Loucy (cell line): ENCODE results near the gene CR1.
"Not testable (repeated sequence)": the region's sequence is repeated elsewhere in the genome, so short reads cannot be mapped to it uniquely, and the experiment has no call there.

Experiments used
- CTCF ChIP-seq: fragments of 200-600 bp; sonication (generic); conservative IDR thresholded peaks from 2 replicates; pipeline ENCODE4 v1.5.1; 2014; ENCODE audit warnings: mild to moderate bottlenecking, antibody characterized with exemption, low read length
- EZH2phosphoT487 ChIP-seq: fragments of 200-600 bp; IDR thresholded peaks from 2 replicates; pipeline ENCODE4 v1.6.1; 2018; ENCODE audit warnings: antibody characterized with exemption, mild to moderate bottlenecking, moderate library complexity, borderline replicate concordance

- not testable (repeated sequence) for TF ChIP-seq CTCF, EZH2phosphoT487
Measured at GRCh38 chr1:207591205-207591604, 95.2 kb downstream of the CR1 start.
